IPS DF 6.9 (cell line): Measurements from ENCODE around the gene TET3.

ENCODE experiments used
- DNase-seq: peaks from one replicate; pipeline ENCODE4 v3.0.0-alpha.2; 2013; ENCODE audit warnings: low read depth, low spot score
- H3K27ac ChIP-seq: one replicate; pipeline ENCODE4 v1.5.1; 2013; ENCODE audit warnings: low read length, control low read depth
- H3K27me3 ChIP-seq: 2 replicates; pipeline ENCODE4 v1.6.1; 2013; ENCODE audit warnings: mild to moderate bottlenecking, low read length; ENCODE audit not compliant: control insufficient read depth, insufficient read depth
- H3K36me3 ChIP-seq: 2 replicates; pipeline ENCODE4 v1.6.1; 2013; ENCODE audit warnings: low read length; ENCODE audit not compliant: control insufficient read depth, insufficient read depth
- H3K4me1 ChIP-seq: 2 replicates; pipeline ENCODE4 v1.6.1; 2013; ENCODE audit warnings: low read length; ENCODE audit not compliant: control insufficient read depth, insufficient read depth
- H3K4me3 ChIP-seq: 2 replicates; pipeline ENCODE4 v1.5.1; 2013; ENCODE audit warnings: mild to moderate bottlenecking, low read length
- H3K9me3 ChIP-seq: 2 replicates; pipeline ENCODE4 v1.6.1; 2013; ENCODE audit warnings: low read length, inconsistent platforms; ENCODE audit not compliant: control insufficient read depth, insufficient read depth
- WGBS: extraction: QIAGEN DNeasy Blood & Tissue Kit; methylation state at CpG from one replicate; pipeline ENCODE4 v1.1.7; 2013; ENCODE audit warnings: mixed read lengths, missing lambda C conversion rate; ENCODE audit not compliant: insufficient read length, insufficient coverage; 5-methylcytosine and 5-hydroxymethylcytosine counted together

The TET3 gene

DNA sequence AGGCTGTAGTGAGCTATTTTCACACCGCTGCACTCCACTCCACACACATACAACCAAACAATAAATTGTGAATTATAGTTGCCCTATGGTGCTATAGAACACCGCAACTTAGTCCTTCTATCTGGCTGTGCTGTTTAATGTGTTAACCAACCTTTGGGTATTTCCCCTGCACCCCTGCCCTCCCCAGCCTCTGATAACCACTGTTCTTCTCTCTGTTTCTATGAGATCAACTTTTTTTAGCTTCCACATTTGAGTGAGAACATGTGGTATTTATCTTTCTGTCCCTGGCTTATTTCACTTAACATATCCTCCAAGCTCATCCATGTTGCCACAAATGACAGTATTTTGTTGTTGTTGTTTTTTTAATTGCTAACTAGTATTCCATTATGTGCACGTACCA lies 32.5 kb downstream of the TET3 start:
- no peak for DNase-seq
- Histone ChIP-seq H3K9me3 (no peaks in the 10 kb centered on the region), H3K4me1 (peaks cover 1% of the 10 kb centered on the region; the same call in 1 of the 2 replicates), H3K36me3 (no peaks in the 10 kb centered on the region), H3K27me3 (no peaks in the 10 kb centered on the region), H3K4me3 (no peak overlapping the region), H3K27ac (no peak overlapping the region)
- WGBS = no CpG with 5 or more reads among the region's 3 CpGs

DNA sequence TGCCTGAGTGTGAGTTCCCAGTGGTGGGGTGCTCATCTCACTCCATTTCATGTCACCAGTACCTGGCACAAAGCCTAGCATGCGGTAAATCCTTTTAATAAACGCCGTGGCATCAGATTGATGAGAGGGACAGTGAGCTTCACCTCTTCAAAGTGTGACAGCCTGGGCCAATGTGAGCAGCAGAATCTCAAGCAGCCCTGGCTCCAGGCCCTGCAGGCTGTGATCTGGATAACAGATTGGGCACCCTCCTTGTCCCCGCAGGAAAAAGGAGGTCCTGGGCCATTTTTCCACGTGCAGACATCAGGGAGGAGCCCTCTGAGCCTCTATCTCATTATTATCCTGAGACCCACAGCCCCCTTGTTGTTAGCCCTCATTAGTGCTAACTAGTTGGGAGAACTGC lies 34.8 kb downstream of the TET3 start:
- no peak for DNase-seq
- no peaks in the 10 kb centered on the region for H3K27me3 ChIP-seq
- no CpG with 5 or more reads among the region's 5 CpGs for WGBS
- H3K4me1 ChIP-seq = peaks cover 5% of the 10 kb centered on the region; the same call in 1 of the 2 replicates
- no peak overlapping the region for H3K4me3 ChIP-seq
- H3K36me3 ChIP-seq = no peaks in the 10 kb centered on the region
- H3K27ac ChIP-seq = no peak overlapping the region
- H3K9me3 ChIP-seq = no peaks in the 10 kb centered on the region

DNA sequence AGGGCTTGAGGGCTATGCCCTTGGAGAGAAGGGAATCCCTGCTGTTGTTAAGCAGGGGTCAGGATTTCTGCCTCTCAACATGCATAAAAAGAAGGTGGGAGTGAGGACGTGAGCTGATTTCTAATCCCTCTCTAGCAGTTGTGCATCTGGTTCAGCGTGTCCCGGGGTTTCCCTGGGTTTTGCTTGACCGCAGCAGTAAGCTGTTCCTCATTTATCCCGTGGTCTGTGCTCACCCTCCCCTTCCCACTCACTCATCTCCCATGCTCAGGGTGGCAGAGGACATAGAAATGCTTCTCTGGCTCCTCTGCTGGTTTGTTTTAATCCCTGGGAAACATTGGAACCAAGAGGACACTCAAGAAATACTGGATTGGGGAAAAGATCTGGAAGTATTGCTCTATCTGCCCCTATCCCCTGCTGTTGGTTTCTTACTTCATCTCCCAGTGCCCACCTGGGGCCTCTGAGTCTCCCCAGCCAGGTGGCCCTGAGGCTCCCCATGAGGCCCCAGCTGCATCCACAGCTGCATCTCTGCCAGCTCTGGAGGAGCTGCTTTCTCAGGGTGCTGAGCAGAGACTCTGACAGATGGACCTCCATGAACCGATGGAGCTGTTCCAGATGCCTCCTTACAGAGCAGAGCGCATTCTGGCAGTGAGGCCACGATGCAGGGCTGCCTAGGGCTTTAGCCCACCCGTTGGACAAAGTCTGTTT lies 36.1 kb downstream of the TET3 start:
- Histone ChIP-seq H3K27ac (no peak overlapping the region), H3K4me1 (peaks cover 5% of the 10 kb centered on the region; the same call in 1 of the 2 replicates), H3K9me3 (no peaks in the 10 kb centered on the region), H3K36me3 (no peaks in the 10 kb centered on the region), H3K4me3 (no peak overlapping the region), H3K27me3 (no peaks in the 10 kb centered on the region)
- DNase-seq = no peak
- no CpG with 5 or more reads among the region's 9 CpGs for WGBS

DNA sequence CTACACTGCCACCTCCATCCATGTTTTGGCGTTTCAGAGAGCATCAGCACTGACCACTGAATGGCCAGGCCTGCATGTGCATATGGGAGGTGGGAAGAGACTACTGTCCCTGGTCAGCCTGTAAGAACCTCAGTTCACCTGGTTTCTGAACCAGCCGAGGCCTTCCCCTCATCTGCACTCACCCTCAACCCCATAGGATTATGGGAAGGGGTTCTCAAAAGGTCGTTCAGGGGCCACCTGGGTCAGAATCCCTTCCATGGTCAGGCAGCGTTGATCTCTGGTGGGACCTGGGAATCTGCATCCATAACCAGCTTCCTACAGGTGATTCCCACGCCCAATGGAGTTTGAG lies 36.7 kb downstream of the TET3 start:
- DNase-seq = no peak
- Histone ChIP-seq H3K9me3 (no peaks in the 10 kb centered on the region), H3K4me1 (peaks cover 8% of the 10 kb centered on the region; the same call in 1 of the 2 replicates), H3K36me3 (no peaks in the 10 kb centered on the region), H3K4me3 (no peak overlapping the region), H3K27me3 (no peaks in the 10 kb centered on the region), H3K27ac (no peak overlapping the region)
- WGBS = no CpG with 5 or more reads among the region's 5 CpGs

DNA sequence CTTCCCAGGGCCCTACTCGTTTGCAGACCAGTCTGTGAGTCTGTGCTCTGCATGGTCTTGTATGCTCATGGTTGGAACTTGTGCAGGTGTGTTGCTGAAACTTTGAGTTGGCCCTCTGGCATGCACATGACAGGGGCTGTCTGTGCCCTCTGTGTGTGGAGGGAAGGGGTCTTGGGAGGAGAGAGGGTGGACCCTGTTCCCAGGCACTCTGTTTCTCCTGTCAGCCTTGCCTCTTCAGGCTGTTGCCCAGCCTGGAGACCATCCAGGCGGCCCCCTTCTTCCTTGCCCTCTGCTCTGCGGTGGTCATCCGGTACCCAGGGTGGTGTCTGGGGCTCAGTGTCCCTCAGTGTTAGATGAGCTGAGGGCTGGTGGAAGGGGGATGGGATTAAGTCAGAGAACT lies 39.5 kb downstream of the TET3 start:
- peaks cover 8% of the 10 kb centered on the region; the same call in 1 of the 2 replicates for H3K4me1 ChIP-seq
- H3K27ac ChIP-seq = no peak overlapping the region
- no peaks in the 10 kb centered on the region for H3K27me3 ChIP-seq
- H3K9me3 ChIP-seq = no peaks in the 10 kb centered on the region
- no peak for DNase-seq
- H3K4me3 ChIP-seq = no peak overlapping the region
- H3K36me3 ChIP-seq = no peaks in the 10 kb centered on the region
- no CpG with 5 or more reads among the region's 4 CpGs for WGBS

DNA sequence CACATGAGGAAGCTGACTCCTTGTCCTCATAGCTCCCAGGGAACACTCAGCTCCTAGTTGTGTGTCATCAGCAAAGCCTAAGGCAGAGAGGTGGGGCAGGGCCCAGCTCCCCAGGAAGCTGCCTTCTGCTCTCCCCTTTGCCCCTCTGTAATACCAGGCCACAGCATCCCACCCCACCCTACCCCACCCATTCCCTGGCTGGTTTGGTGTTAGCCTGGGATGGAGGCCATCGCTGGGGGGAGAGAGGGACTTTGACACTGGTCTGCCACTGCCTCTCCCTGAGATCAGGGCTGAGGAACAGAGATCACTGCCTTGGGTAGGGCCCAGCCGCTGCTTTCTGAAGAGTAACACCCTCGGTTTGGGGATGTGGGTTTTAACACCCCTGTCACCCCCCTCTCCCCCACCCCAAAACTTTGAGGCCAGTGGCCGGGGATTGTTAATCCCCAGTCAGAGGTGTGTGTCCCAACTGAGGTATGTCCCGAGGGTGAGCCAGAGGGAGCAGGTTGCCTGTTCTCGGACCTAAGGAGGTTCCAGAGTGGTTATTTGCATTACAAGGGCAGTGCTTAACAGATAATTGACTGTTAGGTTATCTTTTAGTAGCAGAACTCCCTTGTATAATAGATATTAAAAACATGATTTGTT lies 41.4 kb downstream of the TET3 start:
- no peak overlapping the region for H3K27ac ChIP-seq
- no peak for DNase-seq
- H3K4me3 ChIP-seq = no peak overlapping the region
- peaks cover 10% of the 10 kb centered on the region; the same call in 1 of the 2 replicates for H3K4me1 ChIP-seq
- H3K9me3 ChIP-seq = no peaks in the 10 kb centered on the region
- no peaks in the 10 kb centered on the region for H3K27me3 ChIP-seq
- WGBS = no CpG with 5 or more reads among the region's 6 CpGs
- H3K36me3 ChIP-seq = no peaks in the 10 kb centered on the region

DNA sequence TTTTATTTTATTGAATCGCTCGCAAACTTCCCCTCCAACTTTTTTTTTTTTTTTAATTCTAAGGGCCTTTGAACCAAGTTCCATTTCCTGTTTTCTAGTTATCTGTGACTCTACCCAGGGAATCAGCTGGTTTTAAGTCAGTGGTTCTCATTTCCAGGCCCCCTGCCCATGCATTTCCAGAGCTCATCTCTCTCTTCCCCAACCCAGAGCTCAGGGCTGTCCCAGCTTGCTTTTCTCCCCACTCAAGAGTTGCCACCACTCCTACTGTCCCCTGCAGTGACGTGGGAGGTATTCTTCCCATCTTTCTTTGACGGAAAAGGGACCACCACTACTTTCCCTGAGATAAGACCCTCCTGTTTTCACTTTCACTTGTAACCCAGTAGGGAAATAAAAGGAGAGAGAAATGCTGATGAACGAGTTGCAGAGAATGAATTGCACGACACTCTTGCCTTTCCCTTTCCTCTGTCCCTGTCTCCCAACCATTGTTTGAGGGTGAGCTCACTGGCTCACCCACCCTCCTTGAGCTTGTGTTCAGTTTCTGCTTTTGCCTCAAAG lies 42.1 kb downstream of the TET3 start:
- Histone ChIP-seq H3K4me1 (peaks cover 13% of the 10 kb centered on the region; the same call in 1 of the 2 replicates), H3K4me3 (no peak overlapping the region), H3K27ac (no peak overlapping the region), H3K9me3 (no peaks in the 10 kb centered on the region), H3K27me3 (no peaks in the 10 kb centered on the region), H3K36me3 (no peaks in the 10 kb centered on the region)
- DNase-seq = no peak
- WGBS = no CpG with 5 or more reads among the region's 6 CpGs

DNA sequence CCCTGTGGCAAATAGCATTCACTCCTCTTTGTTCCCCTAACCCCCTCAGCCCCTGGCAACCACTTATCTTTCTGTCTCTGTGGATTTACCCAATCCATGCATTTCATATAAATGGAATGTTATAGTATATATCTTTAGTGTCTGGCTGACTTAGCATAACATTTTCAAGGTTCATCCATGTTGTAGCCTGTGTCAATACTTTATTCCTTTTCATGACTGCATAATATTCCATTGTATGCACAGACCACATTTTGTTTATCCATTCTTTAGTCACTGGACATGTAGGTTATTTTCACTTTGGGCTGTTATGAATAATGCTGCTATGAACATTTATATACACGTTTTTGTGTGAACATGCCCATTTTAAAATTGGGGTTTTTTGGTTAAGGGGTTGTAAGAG lies 42.8 kb downstream of the TET3 start:
- H3K27me3 ChIP-seq = no peaks in the 10 kb centered on the region
- no CpG with 5 or more reads among the region's 1 CpG for WGBS
- no peak overlapping the region for H3K4me3 ChIP-seq
- no peaks in the 10 kb centered on the region for H3K36me3 ChIP-seq
- H3K27ac ChIP-seq = no peak overlapping the region
- DNase-seq = no peak
- H3K9me3 ChIP-seq = no peaks in the 10 kb centered on the region
- H3K4me1 ChIP-seq = peaks cover 15% of the 10 kb centered on the region

DNA sequence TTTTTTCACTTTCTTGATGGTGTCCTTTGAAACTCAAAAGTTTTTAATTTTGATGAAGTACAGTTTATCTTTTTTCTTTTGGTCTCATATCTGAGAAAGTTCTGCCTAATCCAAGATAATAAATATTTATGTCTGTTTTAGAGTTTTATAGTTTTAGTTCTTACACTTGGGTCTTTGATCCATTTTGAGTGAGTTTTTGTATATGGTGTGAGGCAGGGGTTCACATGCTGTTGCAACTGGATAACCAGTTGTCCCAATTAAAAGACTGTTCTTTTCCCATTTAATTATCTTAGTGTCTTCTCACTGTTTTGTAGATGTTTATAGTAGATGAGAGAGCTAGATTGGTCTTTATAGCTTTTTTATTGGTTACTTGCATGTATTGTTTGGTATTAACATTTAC lies 43.6 kb downstream of the TET3 start:
- no peaks in the 10 kb centered on the region for H3K27me3 ChIP-seq
- H3K27ac ChIP-seq = no peak overlapping the region
- no peaks in the 10 kb centered on the region for H3K36me3 ChIP-seq
- no peak for DNase-seq
- no peaks in the 10 kb centered on the region for H3K9me3 ChIP-seq
- peaks cover 15% of the 10 kb centered on the region for H3K4me1 ChIP-seq
- H3K4me3 ChIP-seq = no peak overlapping the region

DNA sequence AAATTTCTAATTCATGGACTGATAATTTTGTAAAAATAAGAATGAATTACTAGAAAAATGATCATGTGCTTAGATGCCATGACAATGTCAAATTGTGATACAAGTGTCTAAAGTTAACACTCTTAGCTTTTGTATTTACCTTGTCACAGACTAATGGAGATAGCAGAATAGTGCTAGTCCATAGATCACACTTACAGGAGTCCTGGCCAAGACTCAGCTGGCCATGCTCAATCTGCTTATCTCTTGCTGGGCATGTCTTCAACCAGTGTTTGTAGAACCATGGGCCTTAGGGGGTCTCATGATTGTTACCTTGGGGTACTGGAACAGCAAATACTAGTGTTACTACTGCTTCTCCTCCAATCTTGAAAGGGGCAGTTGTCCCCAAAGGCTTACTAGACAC lies 44.0 kb downstream of the TET3 start:
- H3K27ac ChIP-seq = no peak overlapping the region
- no peak for DNase-seq
- no peaks in the 10 kb centered on the region for H3K36me3 ChIP-seq
- peaks cover 15% of the 10 kb centered on the region for H3K4me1 ChIP-seq
- no peaks in the 10 kb centered on the region for H3K9me3 ChIP-seq
- no peaks in the 10 kb centered on the region for H3K27me3 ChIP-seq
- H3K4me3 ChIP-seq = no peak overlapping the region
